Immature natural killer cell (primary cell): ENCODE measurements around the gene RNU11. TPM values are rescaled to one million over a fixed set of nuclear protein-coding genes. Genes with fewer than 3 reads are reported as not detected.
A peak's percentile ranks its signal among the peaks of the same experiment; 100 is the strongest.

Source experiments
- DNase-seq, 3 donors: peaks; one replicate each; pipeline ENCODE4 v3.0.0; 2022; ENCODE audit warnings: mixed read lengths in 1 of 3
- H3K27ac Mint-ChIP-seq, 6 donors: one replicate each; pipeline ENCODE4 v1.8.0; 2020; ENCODE audit warnings: mixed read lengths in 6 of 6, mild to moderate bottlenecking in 5 of 6, inconsistent platforms in 4 of 6, moderate library complexity in 3 of 6
- H3K27me3 Mint-ChIP-seq, 3 donors: one replicate each; pipeline ENCODE4 v1.8.0; 2020 to 2021; ENCODE audit warnings: low read depth in 3 of 3, mild to moderate bottlenecking in 3 of 3, mixed read lengths in 3 of 3, moderate library complexity in 3 of 3, inconsistent platforms in 1 of 3
- H3K36me3 Mint-ChIP-seq, 3 donors: one replicate each; pipeline ENCODE4 v1.8.0; 2020; ENCODE audit warnings: mixed read lengths in 3 of 3, inconsistent platforms in 2 of 3, mild to moderate bottlenecking in 2 of 3
- H3K4me1 Mint-ChIP-seq, 2 donors: one replicate each; pipeline ENCODE4 v1.8.0; 2020; ENCODE audit warnings: inconsistent platforms in 2 of 2, mild to moderate bottlenecking in 2 of 2, mixed read lengths in 2 of 2, moderate library complexity in 1 of 2
- H3K4me3 Mint-ChIP-seq, 5 donors: one replicate each; pipeline ENCODE4 v1.8.0; 2020; ENCODE audit warnings: mild to moderate bottlenecking in 5 of 5, mixed read lengths in 5 of 5, inconsistent platforms in 3 of 5, moderate library complexity in 3 of 5
- H3K9me3 Mint-ChIP-seq, 6 donors: one replicate each; pipeline ENCODE4 v1.8.0; 2020; ENCODE audit warnings: mild to moderate bottlenecking in 6 of 6, mixed read lengths in 6 of 6, inconsistent platforms in 4 of 6, moderate library complexity in 3 of 6
- polyA plus RNA-seq, 3 donors: library from polyadenylated mRNA; unstranded; fragments of 300-500 nt; fragmentation: Illumina TruSeq; gene quantifications; one replicate each; pipeline ENCODE4 v1.2.3, GENCODE V29; 2021

Gene RNU11
- not detected for polyA plus RNA-seq

DNA sequence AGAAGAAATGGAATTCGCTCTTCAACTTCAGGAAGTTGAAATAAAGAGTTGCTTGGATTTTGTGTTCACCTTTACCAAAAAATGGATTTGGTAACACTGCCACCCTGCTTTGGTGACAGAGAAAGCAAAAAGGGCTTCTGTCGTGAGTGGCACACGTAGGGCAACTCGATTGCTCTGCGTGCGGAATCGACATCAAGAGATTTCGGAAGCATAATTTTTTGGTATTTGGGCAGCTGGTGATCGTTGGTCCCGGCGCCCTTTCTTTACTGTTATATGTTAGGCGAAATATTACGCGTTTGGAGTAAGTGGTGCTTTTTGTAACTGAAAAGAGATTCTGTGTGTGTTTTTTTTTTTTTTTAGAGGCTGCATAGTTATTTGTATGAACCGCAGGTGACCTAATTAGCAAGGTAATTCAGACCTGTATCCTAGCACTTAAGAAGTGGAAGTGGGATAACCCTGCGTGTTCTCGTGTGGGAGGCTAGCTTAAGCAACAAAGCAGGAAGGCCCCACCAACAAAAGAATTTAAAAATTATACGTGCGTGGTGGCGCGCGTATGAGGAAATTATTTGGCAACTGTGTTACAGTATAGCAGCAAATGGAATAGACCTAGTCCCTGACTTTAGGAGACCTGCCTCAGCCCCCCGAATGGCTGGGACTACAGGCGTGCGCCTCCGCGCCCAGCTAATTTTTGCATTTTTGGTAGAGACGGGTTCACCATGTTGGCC, at the start of gene RNU11:
Gene RNU11, plus strand, starts transcription at position 127 of the 725 bp plus-strand sequence.
- peaks cover 29 to 34% of the 10 kb centered on the region in 2 donors for H3K4me1 Mint-ChIP-seq
- H3K36me3 Mint-ChIP-seq: no peaks in the 10 kb centered on the region
- peak within 1 kb of the TSS; percentile 95 to 100 (median 98) for H3K27ac Mint-ChIP-seq
- peak within 1 kb of the TSS; percentile 83 to 89 (median 85) for H3K4me3 Mint-ChIP-seq
- H3K9me3 Mint-ChIP-seq: no peaks in the 10 kb centered on the region
- DNase-seq: peak; percentile 91 to 96 (median 95)
- H3K27me3 Mint-ChIP-seq: peaks cover 10 to 18% (median 13%) of the 10 kb centered on the region in 3 donors

DNA sequence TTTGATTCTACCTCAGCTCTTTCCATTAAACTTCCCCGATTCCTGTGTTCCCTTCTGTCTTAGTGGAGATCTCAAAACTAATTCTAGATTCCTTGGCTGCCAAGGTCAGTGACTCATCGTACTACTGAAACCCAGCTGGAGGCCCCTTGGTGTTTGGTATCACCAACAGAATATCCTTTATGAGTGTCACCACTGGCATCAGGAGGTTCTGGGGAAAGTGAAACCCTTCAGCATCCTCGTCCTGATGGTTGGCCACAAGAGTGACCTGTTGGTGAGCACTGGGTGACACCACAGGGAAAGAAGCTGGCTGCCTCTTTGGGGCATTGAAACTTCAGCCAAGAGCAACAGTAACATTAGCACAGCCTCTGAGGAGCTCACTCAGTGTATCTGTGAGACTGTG, 46.7 kb upstream of the RNU11 start:
- no peak overlapping the region for H3K4me3 Mint-ChIP-seq
- H3K4me1 Mint-ChIP-seq: no peaks in the 10 kb centered on the region
- no peak for DNase-seq
- no peaks in the 10 kb centered on the region for H3K27me3 Mint-ChIP-seq
- H3K36me3 Mint-ChIP-seq: peaks cover 8 to 30% (median 14%) of the 10 kb centered on the region in 3 donors
- H3K9me3 Mint-ChIP-seq: no peaks in the 10 kb centered on the region
- no peak overlapping the region for H3K27ac Mint-ChIP-seq

DNA sequence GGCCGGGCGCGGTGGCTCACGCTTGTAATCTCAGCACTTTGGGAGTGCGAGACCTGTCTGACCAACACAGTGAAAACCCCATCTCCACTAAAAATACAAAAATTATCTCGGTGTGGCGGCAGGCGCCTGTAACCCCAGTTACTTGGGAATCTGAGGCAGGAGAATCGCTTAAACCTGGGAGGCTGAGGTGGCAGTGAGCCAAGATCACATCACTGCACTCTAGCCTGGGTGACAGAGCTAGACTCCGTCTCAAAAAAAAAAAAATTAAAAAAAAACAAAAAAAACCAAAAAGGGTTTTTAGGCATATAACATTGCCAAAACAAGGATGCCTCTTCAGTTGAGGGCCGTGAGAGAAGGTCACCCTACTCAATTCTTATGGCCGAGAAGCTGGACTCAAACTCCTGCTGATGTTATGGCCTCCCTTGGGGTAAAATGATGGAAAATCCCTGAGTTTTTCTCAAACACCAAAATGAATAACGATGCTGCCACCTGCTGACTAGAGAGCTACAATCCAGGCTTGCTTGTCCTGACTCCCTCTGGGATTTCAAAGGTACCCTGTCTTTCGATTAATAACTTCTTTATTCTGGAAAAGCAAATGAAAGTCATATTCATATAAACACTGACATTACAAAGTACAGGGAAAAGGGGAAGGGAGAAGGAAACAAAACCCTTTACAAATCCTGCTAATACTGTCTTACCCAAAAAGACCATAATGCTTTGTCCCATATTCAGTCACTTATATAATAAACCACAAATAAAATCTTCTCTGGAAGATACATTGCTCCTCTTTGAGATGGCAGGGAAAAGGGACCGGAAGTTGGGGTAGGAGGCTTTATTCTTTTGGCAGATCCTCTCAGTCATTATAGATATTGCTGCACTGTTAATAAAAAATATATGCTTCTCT, 45.6 kb upstream of the RNU11 start:
- H3K9me3 Mint-ChIP-seq: no peaks in the 10 kb centered on the region

DNA sequence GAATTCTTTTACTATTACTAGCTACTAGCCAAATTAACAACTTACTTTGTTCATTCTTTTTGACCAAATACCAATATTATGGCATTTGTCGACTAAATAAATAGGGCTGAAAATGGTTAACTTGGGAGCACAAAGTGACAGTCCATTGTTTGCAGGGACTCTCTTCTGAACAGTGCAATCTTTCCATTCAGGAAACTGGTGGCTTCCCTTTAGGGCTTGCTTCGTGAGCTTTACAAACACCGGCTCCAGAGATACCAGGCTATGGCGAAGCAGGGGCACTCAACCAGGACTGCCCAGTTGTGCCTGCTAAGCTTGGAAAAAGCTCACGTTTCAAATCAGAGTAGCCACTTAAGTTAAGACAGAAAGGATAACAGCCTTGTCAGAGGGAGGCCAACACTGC, 44.0 kb upstream of the RNU11 start:
- DNase-seq: no peak
- Mint-ChIP-seq H3K9me3 (no peaks in the 10 kb centered on the region), H3K4me1 (no peaks in the 10 kb centered on the region), H3K4me3 (no peak overlapping the region), H3K27ac (no peak overlapping the region), H3K27me3 (no peaks in the 10 kb centered on the region), H3K36me3 (peaks cover 8 to 25% (median 18%) of the 10 kb centered on the region in 3 donors)

More for the DNA sequence above, 45.6 kb upstream of the RNU11 start:
- DNase-seq: peak; percentile 14 to 21 (median 16)
- peaks cover 8 to 30% (median 18%) of the 10 kb centered on the region in 3 donors for H3K36me3 Mint-ChIP-seq
- H3K27ac Mint-ChIP-seq: no peak overlapping the region
- no peaks in the 10 kb centered on the region for H3K27me3 Mint-ChIP-seq
- no peaks in the 10 kb centered on the region for H3K4me1 Mint-ChIP-seq
- H3K4me3 Mint-ChIP-seq: no peak overlapping the region

DNA sequence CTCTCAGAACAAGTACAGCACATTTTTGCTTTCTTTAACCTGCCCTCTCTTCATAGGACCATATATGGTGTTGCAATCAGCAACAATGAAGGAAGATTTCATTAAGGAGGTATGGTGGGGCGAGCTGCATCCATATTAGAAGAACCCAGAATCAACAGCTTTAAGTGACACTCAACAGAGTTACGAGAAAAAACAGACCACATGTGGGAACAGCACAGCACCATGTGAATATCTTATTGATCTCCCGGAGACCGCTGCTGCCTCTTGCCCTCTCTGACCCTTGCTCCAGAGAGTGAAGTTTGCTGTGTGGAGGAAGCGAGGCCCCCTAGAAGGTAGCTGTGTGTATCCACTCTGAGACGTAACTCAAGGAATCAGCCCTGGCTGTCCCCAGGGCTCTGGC, 43.4 kb upstream of the RNU11 start:
- H3K9me3 Mint-ChIP-seq: no peaks in the 10 kb centered on the region
- no peak overlapping the region for H3K4me3 Mint-ChIP-seq
- no peaks in the 10 kb centered on the region for H3K4me1 Mint-ChIP-seq
- H3K27me3 Mint-ChIP-seq: no peaks in the 10 kb centered on the region
- DNase-seq: no peak
- H3K36me3 Mint-ChIP-seq: peaks cover 8 to 26% (median 22%) of the 10 kb centered on the region in 3 donors
- no peak overlapping the region for H3K27ac Mint-ChIP-seq

DNA sequence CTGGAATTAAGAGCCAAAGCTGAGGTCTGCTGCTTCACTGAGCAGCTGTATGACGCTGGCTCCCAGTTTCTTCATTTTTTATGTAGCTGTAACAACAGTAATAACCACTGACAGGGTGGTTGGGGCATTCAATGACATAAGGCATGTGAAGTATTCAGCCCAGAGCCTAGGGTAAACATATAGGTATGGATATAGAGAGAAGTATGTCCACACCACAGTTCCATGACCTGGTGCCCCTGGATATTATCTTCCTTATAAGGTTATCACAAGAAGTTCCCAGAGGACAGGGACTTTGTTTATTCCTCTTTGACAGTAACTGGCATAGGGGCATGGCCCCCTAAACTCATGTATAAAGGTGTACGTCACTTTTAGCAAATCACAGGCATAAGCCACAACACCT, 41.6 kb upstream of the RNU11 start:
- no peaks in the 10 kb centered on the region for H3K4me1 Mint-ChIP-seq
- no peaks in the 10 kb centered on the region for H3K9me3 Mint-ChIP-seq
- no peak overlapping the region for H3K4me3 Mint-ChIP-seq
- no peaks in the 10 kb centered on the region for H3K27me3 Mint-ChIP-seq
- no peak for DNase-seq
- no peak overlapping the region for H3K27ac Mint-ChIP-seq
- peaks cover 3 to 26% (median 24%) of the 10 kb centered on the region in 3 donors for H3K36me3 Mint-ChIP-seq

DNA sequence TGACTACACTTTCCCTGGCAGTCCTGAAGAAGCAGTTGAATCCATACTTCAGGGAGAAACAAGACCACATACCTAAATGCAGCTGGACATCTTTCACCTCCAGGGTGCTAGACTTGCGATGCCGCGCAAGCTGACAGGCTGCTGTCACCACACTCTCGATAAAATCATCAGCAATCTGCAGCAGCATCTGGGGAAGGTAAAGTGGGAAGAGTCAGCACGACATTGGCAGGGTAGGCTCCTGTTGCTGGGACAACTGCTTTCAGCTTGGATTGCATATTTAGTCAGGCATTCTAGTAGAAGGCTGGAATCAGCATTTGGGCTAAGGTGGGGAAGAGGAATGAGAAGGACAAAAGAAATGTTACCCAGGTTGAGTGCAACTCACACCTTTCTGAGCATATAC, 35.2 kb upstream of the RNU11 start:
- Mint-ChIP-seq H3K4me1 (no peaks in the 10 kb centered on the region), H3K4me3 (no peak overlapping the region), H3K36me3 (peaks cover 10 to 31% (median 24%) of the 10 kb centered on the region in 3 donors), H3K27me3 (no peaks in the 10 kb centered on the region), H3K9me3 (no peaks in the 10 kb centered on the region), H3K27ac (no peak overlapping the region)
- no peak for DNase-seq

DNA sequence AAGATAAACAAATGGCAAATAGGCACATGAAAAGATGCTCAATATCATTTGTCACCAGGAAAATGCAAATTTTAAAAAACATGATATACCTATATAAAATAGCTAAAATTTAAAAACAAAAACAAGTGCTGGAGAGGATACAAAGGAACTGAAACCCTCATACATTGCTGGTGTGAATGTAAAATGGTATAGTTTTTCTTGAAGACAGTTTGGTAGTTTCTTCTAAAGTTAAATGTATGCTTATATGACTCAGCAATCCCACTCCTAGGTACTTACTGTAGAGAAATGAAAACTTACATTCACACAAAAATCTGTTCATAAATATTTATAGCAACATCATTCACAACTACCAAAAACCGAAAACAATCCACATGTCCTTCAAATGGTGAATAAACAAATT, 16.7 kb upstream of the RNU11 start:
- H3K27me3 Mint-ChIP-seq: peaks cover 0 to 2% (median 0%) of the 10 kb centered on the region in 3 donors
- H3K4me1 Mint-ChIP-seq: peaks cover 9 to 18% of the 10 kb centered on the region in 2 donors
- H3K4me3 Mint-ChIP-seq: no peak overlapping the region
- no peak overlapping the region for H3K27ac Mint-ChIP-seq
- DNase-seq: no peak
- no peaks in the 10 kb centered on the region for H3K9me3 Mint-ChIP-seq
- no peaks in the 10 kb centered on the region for H3K36me3 Mint-ChIP-seq

DNA sequence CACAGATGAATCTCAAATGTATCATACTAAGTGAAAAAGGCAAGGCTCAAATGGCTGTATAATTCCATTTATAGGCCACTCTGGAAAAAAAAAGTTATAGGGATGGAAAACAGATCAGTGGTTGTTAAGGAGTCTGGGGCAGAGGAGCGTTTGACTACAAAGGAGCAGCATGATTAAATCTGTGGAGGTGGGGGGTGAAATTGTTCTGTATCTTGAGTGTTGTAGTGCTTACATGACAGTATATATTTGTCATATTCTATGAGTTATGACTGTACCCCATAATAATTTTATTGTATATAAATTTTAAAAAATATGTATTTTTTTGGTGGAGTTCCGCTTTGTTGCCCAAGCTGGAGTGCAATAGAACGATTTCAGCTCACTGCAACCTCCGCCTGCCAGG, 15.8 kb upstream of the RNU11 start:
- Mint-ChIP-seq H3K27ac (peak overlapping the region in 2 of 6 donors; percentile 27 to 50), H3K36me3 (no peaks in the 10 kb centered on the region), H3K4me1 (peaks cover 9 to 18% of the 10 kb centered on the region in 2 donors), H3K9me3 (no peaks in the 10 kb centered on the region), H3K27me3 (peaks cover 0 to 2% (median 0%) of the 10 kb centered on the region in 3 donors), H3K4me3 (no peak overlapping the region)
- DNase-seq: no peak

DNA sequence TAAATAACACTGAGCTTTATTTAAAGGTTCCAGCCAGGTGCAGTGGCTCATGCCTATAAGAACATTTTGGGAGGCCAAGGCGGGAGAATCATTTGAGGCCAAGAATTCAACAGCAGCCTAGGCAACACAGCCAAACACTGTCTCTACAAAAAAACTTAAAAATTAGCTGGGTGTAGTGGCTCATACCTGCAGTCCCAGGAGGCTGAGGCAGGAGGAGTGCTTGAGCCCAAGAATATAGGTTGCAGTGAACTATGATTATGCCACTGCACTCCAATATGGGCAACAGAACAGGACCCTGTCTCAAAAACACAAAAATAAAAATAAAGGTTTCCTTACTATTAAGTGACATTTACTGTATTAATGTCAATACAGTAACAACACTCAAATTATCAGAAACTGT, 7.6 kb upstream of the RNU11 start:
- H3K36me3 Mint-ChIP-seq: no peaks in the 10 kb centered on the region
- DNase-seq: no peak
- H3K27me3 Mint-ChIP-seq: peaks cover 2 to 21% (median 11%) of the 10 kb centered on the region in 3 donors
- peak overlapping the region; percentile 36 to 99 (median 55) for H3K4me3 Mint-ChIP-seq
- H3K4me1 Mint-ChIP-seq: peaks cover 52 to 56% of the 10 kb centered on the region in 2 donors
- no peaks in the 10 kb centered on the region for H3K9me3 Mint-ChIP-seq
- peak overlapping the region in 1 of 6 donors; percentile 35 for H3K27ac Mint-ChIP-seq

DNA sequence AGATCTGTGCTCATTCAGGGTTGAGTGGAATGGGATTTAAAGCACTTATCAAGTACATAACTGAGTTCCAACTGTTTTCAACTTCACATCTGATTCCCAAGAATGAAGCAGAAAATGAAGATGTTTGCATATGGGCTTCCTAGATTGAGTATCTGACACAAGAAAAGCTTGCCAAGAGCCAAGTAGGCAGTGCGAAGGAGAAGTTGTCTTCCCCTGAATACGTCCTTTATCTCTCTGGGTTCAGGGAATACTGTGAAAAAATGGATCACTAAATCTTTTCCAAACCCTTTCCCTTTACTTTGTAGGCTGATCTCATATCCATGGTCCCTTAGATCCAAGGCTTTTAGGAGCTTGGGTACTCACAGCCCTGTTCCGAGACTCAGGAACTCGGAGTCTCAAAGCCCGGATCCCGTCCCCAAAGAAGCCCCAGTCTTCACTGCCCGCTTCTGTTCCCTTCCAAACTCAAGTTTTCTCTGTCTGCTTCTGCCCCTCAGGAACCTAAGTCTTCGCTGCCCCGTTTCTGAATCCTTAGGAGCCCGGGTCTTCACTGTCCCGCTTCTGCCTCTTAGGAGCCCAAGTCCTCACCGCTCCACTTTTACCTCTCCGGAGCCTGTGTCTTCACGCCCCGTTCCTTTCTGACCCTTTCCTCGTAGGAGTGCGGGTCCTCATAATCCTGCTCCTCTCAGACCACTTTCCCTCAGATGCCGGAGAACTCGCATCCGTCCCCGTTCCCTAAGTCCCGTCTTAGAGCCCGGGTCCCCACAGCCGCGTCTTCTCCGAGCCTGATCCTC, 6.1 kb upstream of the RNU11 start:
- Mint-ChIP-seq H3K27ac (peak overlapping the region; percentile 97 to 100 (median 98)), H3K4me3 (peak overlapping the region; percentile 97 to 100 (median 98)), H3K4me1 (peaks cover 48 to 50% of the 10 kb centered on the region in 2 donors), H3K36me3 (no peaks in the 10 kb centered on the region), H3K9me3 (no peaks in the 10 kb centered on the region), H3K27me3 (peaks cover 2 to 21% (median 11%) of the 10 kb centered on the region in 3 donors)
- no peak for DNase-seq

DNA sequence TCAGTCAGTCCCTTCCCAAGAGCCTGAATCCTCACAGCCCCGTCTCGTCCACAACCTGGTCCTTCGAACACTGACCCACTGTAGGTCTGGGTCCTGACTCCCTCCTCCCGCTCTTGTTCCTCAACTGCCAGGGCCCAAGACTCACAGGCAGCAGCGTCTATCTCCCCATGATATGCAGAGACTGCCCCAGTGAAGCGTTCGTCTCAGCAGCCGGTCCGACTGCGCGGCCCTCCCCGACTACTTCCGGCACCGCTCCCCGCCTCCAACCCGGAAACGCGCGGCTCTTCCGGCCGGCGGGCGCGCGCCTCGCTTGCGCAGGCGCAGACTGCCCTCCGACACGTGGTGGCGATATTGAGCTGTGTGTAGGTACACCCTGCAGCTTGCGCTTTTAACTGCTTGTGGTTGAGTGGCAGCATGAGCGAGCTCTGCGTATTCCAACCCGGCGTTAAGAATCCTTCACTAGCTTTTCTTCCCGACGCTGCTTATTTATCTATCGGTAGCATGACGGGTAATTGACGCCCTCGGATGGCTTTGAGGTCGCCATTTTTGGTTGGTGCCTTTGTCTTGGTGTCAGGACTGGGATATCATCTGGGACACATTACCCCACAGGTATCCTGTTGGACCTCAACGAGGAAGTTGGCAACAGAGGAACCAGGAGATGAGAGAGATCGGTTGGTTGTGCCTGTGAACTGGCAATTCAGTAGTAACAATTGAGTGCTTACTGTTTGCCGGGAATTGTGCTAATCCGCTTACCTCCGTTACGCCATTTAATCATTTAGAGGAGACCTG, 5.4 kb upstream of the RNU11 start, which contains the start of gene TAF12:
Gene TAF12, minus strand, starts transcription at position 221 of the 789 bp plus-strand sequence. CDS start 20,986 bp downstream, outside the sequence.
- peak within 1 kb of the TSS; percentile 97 to 100 (median 98) for H3K27ac Mint-ChIP-seq
- H3K27me3 Mint-ChIP-seq: peaks cover 4 to 23% (median 13%) of the 10 kb centered on the region in 3 donors
- no peaks in the 10 kb centered on the region for H3K9me3 Mint-ChIP-seq
- peak; percentile 84 to 91 (median 89) for DNase-seq
- H3K36me3 Mint-ChIP-seq: no peaks in the 10 kb centered on the region
- peak within 1 kb of the TSS; percentile 97 to 100 (median 98) for H3K4me3 Mint-ChIP-seq
- peaks cover 53 to 57% of the 10 kb centered on the region in 2 donors for H3K4me1 Mint-ChIP-seq
